GM12872 (cell line): ENCODE results near the gene ACAD11.

Experiments used
- CTCF ChIP-seq: IDR thresholded peaks from 3 replicates; pipeline ENCODE4 v1.5.1; 2011; ENCODE audit warnings: low read depth, mild to moderate bottlenecking, low read length, moderate library complexity; ENCODE audit not compliant: insufficient read depth

The ACAD11 gene

GRCh38 chr3:132538072-132538471 lies 121.5 kb downstream of the ACAD11 start:
- TF ChIP-seq CTCF, result no peak

- no peak for TF ChIP-seq CTCF
Observed at GRCh38 chr3:132537297-132537696, 122.3 kb downstream of the ACAD11 start.

- TF ChIP-seq CTCF, result 0 out of 3 replicates have a peak, but pooled peaks have one; percentile 2
Observed at GRCh38 chr3:132536442-132537153, 123.0 kb downstream of the ACAD11 start.

- peak; percentile 54; the same call in 2 of the 3 replicates for TF ChIP-seq CTCF
Observed at GRCh38 chr3:132535575-132536441, 123.8 kb downstream of the ACAD11 start.

GRCh38 chr3:132530624-132531023 lies 129.0 kb downstream of the ACAD11 start:
- TF ChIP-seq CTCF, result no peak

GRCh38 chr3:132522353-132522752 lies 137.3 kb downstream of the ACAD11 start:
- TF ChIP-seq CTCF, result no peak

GRCh38 chr3:132521901-132522300 lies 137.7 kb downstream of the ACAD11 start:
- no peak for TF ChIP-seq CTCF
